Hepatocyte (in vitro differentiated cells): ENCODE results near the gene USP6NL. TPM values are rescaled to one million over a fixed set of nuclear protein-coding genes. Genes with fewer than 3 reads are reported as not detected.

Source experiments
- DNase-seq: peaks from one replicate; pipeline ENCODE4 v3.0.0-alpha.2; 2016; ENCODE audit warnings: low spot score
- H2AFZ ChIP-seq: fragments of 200-600 bp; sonication (generic); 2 replicates; pipeline ENCODE4 v1.6.0; 2016; ENCODE audit warnings: antibody characterized with exemption, mild to moderate bottlenecking
- H3K27ac ChIP-seq: fragments of 200-600 bp; sonication (generic); 2 replicates; pipeline ENCODE4 v1.5.1; 2016; ENCODE audit warnings: mild to moderate bottlenecking
- H3K27me3 ChIP-seq: fragments of 200-600 bp; sonication (generic); 2 replicates; pipeline ENCODE4 v1.6.1; 2016
- H3K36me3 ChIP-seq: fragments of 200-600 bp; sonication (generic); replicated peaks from 2 replicates; pipeline ENCODE4 v1.5.1; 2016; ENCODE audit warnings: low read depth; ENCODE audit not compliant: insufficient read depth
- H3K4me1 ChIP-seq: fragments of 200-600 bp; sonication (generic); 2 replicates; pipeline ENCODE4 v1.5.1; 2016; ENCODE audit warnings: mild to moderate bottlenecking, moderate library complexity; ENCODE audit not compliant: insufficient read depth
- H3K4me2 ChIP-seq: fragments of 200-600 bp; sonication (generic); 2 replicates; pipeline ENCODE4 v1.6.0; 2016
- H3K4me3 ChIP-seq: fragments of 200-600 bp; sonication (generic); 2 replicates; pipeline ENCODE4 v1.5.1; 2016; ENCODE audit warnings: mild to moderate bottlenecking
- H3K79me2 ChIP-seq: fragments of 200-600 bp; sonication (generic); 2 replicates; pipeline ENCODE4 v1.6.0; 2017; ENCODE audit warnings: mild to moderate bottlenecking
- H3K9me2 ChIP-seq: fragments of 200-600 bp; sonication (generic); replicated peaks from 2 replicates; pipeline ENCODE4 v1.6.0; 2017; ENCODE audit warnings: mild to moderate bottlenecking; ENCODE audit not compliant: insufficient read depth
- H3K9me3 ChIP-seq: fragments of 200-600 bp; sonication (generic); 2 replicates; pipeline ENCODE4 v1.5.1; 2016; ENCODE audit warnings: low read depth, mild to moderate bottlenecking
- H4K20me1 ChIP-seq: fragments of 200-600 bp; sonication (generic); 2 replicates; pipeline ENCODE4 v1.6.0; 2016; ENCODE audit warnings: mild to moderate bottlenecking; ENCODE audit not compliant: insufficient read depth, poor library complexity, severe bottlenecking
- CTCF ChIP-seq: fragments of 200-600 bp; sonication (generic); IDR thresholded peaks from 2 replicates; pipeline ENCODE4 v1.5.1; 2016; ENCODE audit warnings: antibody characterized with exemption, mild to moderate bottlenecking; ENCODE audit not compliant: poor library complexity
- EZH2 ChIP-seq: fragments of 200-600 bp; sonication (generic); IDR thresholded peaks from 2 replicates; pipeline ENCODE4 v1.6.1; 2016; ENCODE audit warnings: antibody characterized with exemption, mild to moderate bottlenecking, borderline replicate concordance
- EZH2phosphoT487 ChIP-seq: fragments of 200-600 bp; sonication (generic); IDR thresholded peaks from one replicate; pipeline ENCODE4 v1.6.1; 2018; ENCODE audit warnings: antibody characterized with exemption, mild to moderate bottlenecking, low read depth, moderate library complexity; ENCODE audit not compliant: unreplicated experiment, severe bottlenecking
- WGBS: methylation state at CpG from one replicate; pipeline ENCODE4 v1.1.6; 2016; ENCODE audit warnings: low lambda C conversion rate; ENCODE audit errors: missing lambda C conversion rate; 5-methylcytosine and 5-hydroxymethylcytosine counted together
- polyA plus RNA-seq: library from polyadenylated mRNA; unstranded; fragments of >200 nt; fragmentation: Nextera tagmentation; extraction: Ambion mirVana; gene quantifications from 2 replicates; pipeline ENCODE4 v1.2.1, GENCODE V29; 2016
- total RNA-seq: library from RNA; depleted of rRNA; stranded (reverse); fragments of >200 nt; gene quantifications from 2 replicates; pipeline ENCODE4 v1.2.3, GENCODE V29; 2014

The USP6NL gene
- total and polyA plus RNA-seq, 2 experiments from 2014 or later: 14.9 to 20.8 TPM

- Histone ChIP-seq H3K36me3 (no peaks in the 10 kb centered on the region), H3K79me2 (peaks cover 98% of the 10 kb centered on the region), H3K4me3 (no peak overlapping the region), H3K27me3 (no peaks in the 10 kb centered on the region), H4K20me1 (no peaks in the 10 kb centered on the region), H3K4me2 (no peak overlapping the region), H3K27ac (no peak overlapping the region), H2AFZ (no peak overlapping the region), H3K9me2 (no peaks in the 10 kb centered on the region), H3K9me3 (no peaks in the 10 kb centered on the region), H3K4me1 (peaks cover 9% of the 10 kb centered on the region)
- DNase-seq: no peak
- TF ChIP-seq EZH2phosphoT487 (no peak), EZH2 (no peak), CTCF (no peak)
- WGBS: 94% methylated on average over 4 of the region's 4 CpGs
Observed at GRCh38 chr10:11589738-11590137, 21.7 kb downstream of the USP6NL start.

- Histone ChIP-seq H3K9me2 (no peaks in the 10 kb centered on the region), H3K9me3 (no peaks in the 10 kb centered on the region), H3K4me2 (no peak overlapping the region), H3K4me1 (peaks cover 9% of the 10 kb centered on the region), H3K4me3 (no peak overlapping the region), H3K36me3 (no peaks in the 10 kb centered on the region), H4K20me1 (no peaks in the 10 kb centered on the region), H3K27ac (no peak overlapping the region), H2AFZ (no peak overlapping the region), H3K79me2 (peaks cover 97% of the 10 kb centered on the region), H3K27me3 (no peaks in the 10 kb centered on the region)
- TF ChIP-seq EZH2 (no peak), EZH2phosphoT487 (no peak), CTCF (no peak)
- DNase-seq: no peak
- 71% methylated on average over 3 of the region's 3 CpGs for WGBS
Observed at GRCh38 chr10:11588873-11589574, 22.4 kb downstream of the USP6NL start.

- Histone ChIP-seq H3K36me3 (no peaks in the 10 kb centered on the region), H3K27ac (peak overlapping the region; percentile 54), H3K9me2 (no peaks in the 10 kb centered on the region), H2AFZ (no peak overlapping the region), H3K4me1 (peaks cover 9% of the 10 kb centered on the region), H3K4me2 (peak overlapping the region; percentile 15), H3K79me2 (peaks cover 97% of the 10 kb centered on the region), H4K20me1 (no peaks in the 10 kb centered on the region), H3K4me3 (no peak overlapping the region), H3K27me3 (no peaks in the 10 kb centered on the region), H3K9me3 (no peaks in the 10 kb centered on the region)
- WGBS: 79% methylated on average over 4 of the region's 4 CpGs
- TF ChIP-seq EZH2: no peak
- TF ChIP-seq CTCF: no peak
- TF ChIP-seq EZH2phosphoT487: no peak
- no peak for DNase-seq
Observed at GRCh38 chr10:11587722-11588259, 23.7 kb downstream of the USP6NL start.

- TF ChIP-seq EZH2: no peak
- no peak for TF ChIP-seq CTCF
- no peak for TF ChIP-seq EZH2phosphoT487
- Histone ChIP-seq H3K9me3 (no peaks in the 10 kb centered on the region), H3K4me1 (peaks cover 9% of the 10 kb centered on the region), H3K4me3 (no peak overlapping the region), H3K9me2 (no peaks in the 10 kb centered on the region), H3K79me2 (peaks cover 96% of the 10 kb centered on the region), H4K20me1 (no peaks in the 10 kb centered on the region), H2AFZ (no peak overlapping the region), H3K4me2 (no peak overlapping the region), H3K36me3 (no peaks in the 10 kb centered on the region), H3K27me3 (no peaks in the 10 kb centered on the region), H3K27ac (no peak overlapping the region)
- no peak for DNase-seq
Observed at GRCh38 chr10:11586170-11586569, 25.3 kb downstream of the USP6NL start.
